Endothelial cell (in vitro differentiated cells): ENCODE measurements around the gene TMEM151B. TPM values are rescaled to one million over a fixed set of nuclear protein-coding genes. Genes with fewer than 3 reads are reported as not detected.
A peak's percentile ranks its signal among the peaks of the same experiment; 100 is the strongest.

Experiments
- DNase-seq: peaks from one replicate; pipeline ENCODE4 v3.0.0; 2021; ENCODE audit warnings: low spot score
- H3K27ac Mint-ChIP-seq: one replicate; pipeline ENCODE4 v1.8.0; 2021; ENCODE audit warnings: mixed read lengths, inconsistent platforms; ENCODE audit not compliant: unreplicated experiment
- H3K27me3 Mint-ChIP-seq: one replicate; pipeline ENCODE4 v1.8.0; 2021; ENCODE audit warnings: mild to moderate bottlenecking, moderate library complexity, mixed read lengths, inconsistent platforms; ENCODE audit not compliant: unreplicated experiment
- H3K36me3 Mint-ChIP-seq: one replicate; pipeline ENCODE4 v1.8.0; 2021; ENCODE audit warnings: mild to moderate bottlenecking, low read depth, mixed read lengths, inconsistent platforms; ENCODE audit not compliant: unreplicated experiment
- H3K4me1 Mint-ChIP-seq: one replicate; pipeline ENCODE4 v1.8.0; 2021; ENCODE audit warnings: mild to moderate bottlenecking, mixed read lengths, inconsistent platforms; ENCODE audit not compliant: unreplicated experiment
- H3K4me3 Mint-ChIP-seq: one replicate; pipeline ENCODE4 v1.8.0; 2021; ENCODE audit warnings: mild to moderate bottlenecking, mixed read lengths, inconsistent platforms; ENCODE audit not compliant: unreplicated experiment
- H3K9me3 Mint-ChIP-seq: one replicate; pipeline ENCODE4 v1.8.0; 2021; ENCODE audit warnings: mixed read lengths, inconsistent platforms; ENCODE audit not compliant: unreplicated experiment
- total RNA-seq: library from RNA; stranded (reverse); fragmentation: NEBNext Ultra II Directional; extraction: Animal tissue kit (Norgen Biotek cat#: 25700); gene quantifications from one replicate; pipeline ENCODE4 v1.2.1, GENCODE V29; 2021; ENCODE audit not compliant: unreplicated experiment
- TF ChIP-seq, protein P1 (sequence below): fragments of 200-600 bp; sonication (generic); IDR thresholded peaks from one replicate; pipeline ENCODE4 v1.5.0; 2021; ENCODE audit warnings: antibody characterized with exemption; ENCODE audit not compliant: unreplicated experiment

Gene TMEM151B
- total RNA-seq, 1 donor from 2014 or later = 0.28 TPM

DNA sequence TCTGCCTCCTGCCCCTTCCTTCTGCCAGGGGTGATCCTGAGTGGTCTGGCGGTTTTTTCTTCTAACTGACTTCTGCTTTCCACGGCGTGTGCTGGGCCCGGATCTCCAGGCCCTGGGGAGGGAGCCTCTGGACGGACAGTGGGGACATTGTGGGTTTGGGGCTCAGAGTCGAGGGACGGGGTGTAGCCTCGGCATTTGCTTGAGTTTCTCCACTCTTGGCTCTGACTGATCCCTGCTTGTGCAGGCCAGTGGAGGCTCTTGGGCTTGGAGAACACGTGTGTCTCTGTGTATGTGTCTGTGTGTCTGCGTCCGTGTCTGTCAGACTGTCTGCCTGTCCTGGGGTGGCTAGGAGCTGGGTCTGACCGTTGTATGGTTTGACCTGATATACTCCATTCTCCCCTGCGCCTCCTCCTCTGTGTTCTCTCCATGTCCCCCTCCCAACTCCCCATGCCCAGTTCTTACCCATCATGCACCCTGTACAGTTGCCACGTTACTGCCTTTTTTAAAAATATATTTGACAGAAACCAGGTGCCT lies 36.6 kb upstream of the TMEM151B start:
- Mint-ChIP-seq H3K4me1 (peaks cover 41% of the 10 kb centered on the region), H3K36me3 (peaks cover 51% of the 10 kb centered on the region), H3K9me3 (no peaks in the 10 kb centered on the region), H3K27ac (peak overlapping the region; percentile 84), H3K27me3 (peaks cover 13% of the 10 kb centered on the region), H3K4me3 (no peak overlapping the region)
- TF ChIP-seq, protein P1, sequence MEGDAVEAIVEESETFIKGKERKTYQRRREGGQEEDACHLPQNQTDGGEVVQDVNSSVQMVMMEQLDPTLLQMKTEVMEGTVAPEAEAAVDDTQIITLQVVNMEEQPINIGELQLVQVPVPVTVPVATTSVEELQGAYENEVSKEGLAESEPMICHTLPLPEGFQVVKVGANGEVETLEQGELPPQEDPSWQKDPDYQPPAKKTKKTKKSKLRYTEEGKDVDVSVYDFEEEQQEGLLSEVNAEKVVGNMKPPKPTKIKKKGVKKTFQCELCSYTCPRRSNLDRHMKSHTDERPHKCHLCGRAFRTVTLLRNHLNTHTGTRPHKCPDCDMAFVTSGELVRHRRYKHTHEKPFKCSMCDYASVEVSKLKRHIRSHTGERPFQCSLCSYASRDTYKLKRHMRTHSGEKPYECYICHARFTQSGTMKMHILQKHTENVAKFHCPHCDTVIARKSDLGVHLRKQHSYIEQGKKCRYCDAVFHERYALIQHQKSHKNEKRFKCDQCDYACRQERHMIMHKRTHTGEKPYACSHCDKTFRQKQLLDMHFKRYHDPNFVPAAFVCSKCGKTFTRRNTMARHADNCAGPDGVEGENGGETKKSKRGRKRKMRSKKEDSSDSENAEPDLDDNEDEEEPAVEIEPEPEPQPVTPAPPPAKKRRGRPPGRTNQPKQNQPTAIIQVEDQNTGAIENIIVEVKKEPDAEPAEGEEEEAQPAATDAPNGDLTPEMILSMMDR = no peak
- DNase-seq = no peak

DNA sequence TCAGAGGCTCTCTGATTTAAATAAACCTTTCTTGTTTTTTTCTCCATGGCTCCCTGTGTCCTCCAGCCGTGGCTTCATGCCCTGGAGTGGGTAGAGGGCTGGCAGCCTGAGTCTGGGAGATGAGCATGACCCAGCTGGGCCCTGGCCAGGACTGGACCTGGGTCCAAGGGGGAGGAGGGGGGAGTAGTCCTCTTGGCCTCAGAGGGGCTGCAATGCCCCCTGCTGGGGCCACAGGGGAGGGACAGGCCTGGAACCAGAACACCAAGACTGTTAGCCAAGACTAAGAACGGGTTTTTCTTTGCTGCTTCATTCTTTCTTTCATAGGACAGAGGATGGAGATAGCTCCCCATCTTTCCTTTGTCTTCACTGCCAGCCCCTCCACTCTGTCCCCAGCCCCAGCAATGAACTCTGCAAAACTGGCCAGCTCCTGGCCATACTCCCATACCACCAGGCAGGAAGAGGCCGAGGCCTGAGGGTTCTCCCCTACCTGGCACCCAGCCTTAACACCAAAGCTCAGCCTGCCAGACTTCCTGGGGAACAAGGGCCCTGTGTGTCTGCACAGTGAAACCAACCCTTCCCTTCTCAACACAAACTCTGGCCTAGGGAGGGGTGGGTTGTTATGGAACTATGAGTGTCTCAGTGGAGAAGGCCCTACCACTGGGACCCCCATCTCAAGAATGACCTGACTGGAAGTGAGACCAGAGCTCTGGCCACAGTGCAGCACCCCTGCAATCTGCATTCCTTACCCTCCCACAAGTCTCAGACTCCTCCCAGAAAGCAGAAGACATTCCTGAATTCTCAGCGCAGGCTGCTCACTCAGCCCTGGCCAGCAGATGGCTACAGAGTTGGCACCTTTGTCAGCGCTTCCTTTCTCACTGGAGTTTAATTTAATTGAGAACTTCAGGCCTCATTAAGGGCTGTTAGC lies 35.9 kb upstream of the TMEM151B start:
- H3K4me3 Mint-ChIP-seq = peak overlapping the region; percentile 27
- H3K9me3 Mint-ChIP-seq = no peaks in the 10 kb centered on the region
- DNase-seq = peak; percentile 67
- TF ChIP-seq, protein P1 = peak; percentile 58
- H3K36me3 Mint-ChIP-seq = peaks cover 45% of the 10 kb centered on the region
- H3K27me3 Mint-ChIP-seq = peaks cover 14% of the 10 kb centered on the region
- H3K4me1 Mint-ChIP-seq = peaks cover 41% of the 10 kb centered on the region
- peak overlapping the region; percentile 84 for H3K27ac Mint-ChIP-seq

DNA sequence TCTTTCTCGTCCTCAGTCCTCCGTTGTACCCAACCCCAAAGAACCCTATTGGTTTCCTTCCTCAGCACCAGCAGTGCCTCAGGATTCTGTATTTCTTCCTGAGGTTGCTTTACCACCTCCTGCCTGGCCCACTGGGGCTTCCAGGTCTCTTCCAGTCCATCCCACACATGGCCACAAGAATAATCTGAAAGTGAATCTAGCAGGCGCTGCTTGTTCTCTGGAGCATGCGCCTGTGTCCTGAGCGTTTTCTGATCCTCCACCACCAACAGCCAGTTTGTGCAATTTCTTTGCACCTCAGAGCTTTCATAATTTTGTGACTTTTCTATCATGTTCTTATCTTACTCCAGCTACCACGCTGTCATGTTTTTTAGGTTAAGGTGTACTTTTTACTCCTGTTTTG lies 35.0 kb upstream of the TMEM151B start:
- H3K4me3 Mint-ChIP-seq = peak overlapping the region; percentile 51
- TF ChIP-seq, protein P1 = no peak
- H3K9me3 Mint-ChIP-seq = no peaks in the 10 kb centered on the region
- peak overlapping the region; percentile 74 for H3K27ac Mint-ChIP-seq
- H3K36me3 Mint-ChIP-seq = peaks cover 41% of the 10 kb centered on the region
- DNase-seq = no peak
- H3K4me1 Mint-ChIP-seq = peaks cover 41% of the 10 kb centered on the region
- H3K27me3 Mint-ChIP-seq = peaks cover 15% of the 10 kb centered on the region

DNA sequence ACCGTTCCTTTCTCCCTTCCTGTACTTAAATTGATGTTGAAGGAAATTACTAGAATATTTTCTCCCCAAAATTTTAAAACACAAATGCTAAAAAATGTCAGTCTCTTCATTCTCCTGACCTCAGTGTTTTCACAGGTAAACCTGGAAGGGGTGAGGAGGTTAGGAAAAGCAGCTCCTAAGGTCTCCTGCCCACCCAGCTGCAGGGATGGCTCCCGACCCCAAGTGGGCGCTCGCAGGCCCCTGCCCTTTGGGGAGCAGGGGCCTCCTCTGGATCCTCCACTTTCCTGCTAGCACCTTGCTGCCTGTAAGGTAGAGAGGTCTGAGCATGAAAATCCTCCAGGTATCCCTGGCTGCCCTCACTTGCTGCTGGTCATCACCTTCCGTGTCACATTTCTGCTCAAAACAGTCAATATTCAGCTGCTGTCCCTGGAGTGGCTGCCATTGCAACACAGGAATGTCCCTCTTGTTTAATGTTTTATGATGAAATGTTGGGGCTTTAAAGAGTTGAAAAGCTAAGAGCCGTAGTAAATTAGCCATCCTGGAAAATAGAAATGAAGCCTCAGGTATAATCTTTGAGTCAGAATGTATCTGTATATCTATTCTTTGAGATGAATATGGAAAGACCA lies 34.2 kb upstream of the TMEM151B start:
- Mint-ChIP-seq H3K9me3 (no peaks in the 10 kb centered on the region), H3K4me1 (peaks cover 41% of the 10 kb centered on the region), H3K27ac (no peak overlapping the region), H3K27me3 (peaks cover 15% of the 10 kb centered on the region), H3K36me3 (peaks cover 34% of the 10 kb centered on the region), H3K4me3 (no peak overlapping the region)
- DNase-seq = no peak
- TF ChIP-seq, protein P1 = no peak
